ENCODE data around the gene RGS6.

RGS6 gene

GRCh38 chr14:72608391-72609204, 676.4 kb downstream of the RGS6 start:
- no peak for DNase-seq (ENCODE audit: low read depth)

DNA sequence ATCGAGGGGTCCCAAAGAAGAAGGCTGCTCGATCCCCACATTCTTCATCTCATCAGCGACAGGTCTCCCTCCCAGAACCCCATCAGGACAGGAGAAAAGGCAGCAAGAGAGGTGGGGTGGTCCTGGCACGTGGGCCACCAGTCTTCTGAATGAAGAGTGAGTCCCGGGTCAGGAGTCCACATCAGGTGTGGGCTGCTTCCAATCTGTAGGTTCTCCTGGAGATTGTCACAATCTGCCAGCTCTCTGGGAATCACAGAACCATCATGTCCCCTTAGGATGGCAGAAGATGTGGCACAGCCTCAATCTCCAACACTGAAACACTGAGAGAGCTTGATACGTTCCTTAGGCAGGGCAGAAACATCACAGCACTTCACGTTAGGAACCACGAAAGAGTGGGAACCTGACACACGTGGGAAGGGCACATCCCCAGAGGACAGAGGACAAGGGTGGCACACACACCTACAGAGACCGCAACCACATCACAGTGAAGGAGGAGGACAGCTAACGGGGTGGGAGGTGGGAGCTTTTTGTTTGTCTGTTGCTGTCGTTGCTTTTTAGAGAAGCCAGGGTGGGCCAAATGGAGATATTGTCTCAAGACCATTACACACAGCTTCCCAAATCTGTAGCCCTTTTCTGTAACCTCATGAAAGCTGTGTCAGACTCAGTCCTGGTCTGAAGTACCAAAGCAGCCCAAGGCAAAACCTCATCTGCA, 677.1 kb downstream of the RGS6 start:
- no peak for DNase-seq (ENCODE audit: low read depth)

- no peak for DNase-seq (ENCODE audit: low read depth)
Observed at GRCh38 chr14:72610096-72610830, 678.0 kb downstream of the RGS6 start.

DNA sequence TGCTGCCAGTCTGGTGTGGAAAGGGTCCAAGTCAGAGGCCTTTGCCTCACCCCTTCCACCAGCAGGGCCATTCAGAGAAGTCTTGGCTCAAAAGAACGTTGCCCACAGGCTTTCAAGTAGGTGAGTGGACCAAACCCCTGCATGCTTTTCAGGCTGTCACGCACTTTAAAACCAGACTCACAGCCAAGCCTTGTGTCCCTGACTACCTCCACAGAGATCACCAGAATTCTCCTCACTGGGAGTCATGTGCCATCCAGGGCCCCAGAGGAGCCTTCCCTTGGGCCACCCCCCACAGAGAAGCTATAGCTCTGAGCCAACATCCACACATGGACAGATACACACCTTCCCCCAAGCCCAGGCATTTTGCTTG, 678.6 kb downstream of the RGS6 start:
- DNase-seq (ENCODE audit: low read depth) = no peak

DNA sequence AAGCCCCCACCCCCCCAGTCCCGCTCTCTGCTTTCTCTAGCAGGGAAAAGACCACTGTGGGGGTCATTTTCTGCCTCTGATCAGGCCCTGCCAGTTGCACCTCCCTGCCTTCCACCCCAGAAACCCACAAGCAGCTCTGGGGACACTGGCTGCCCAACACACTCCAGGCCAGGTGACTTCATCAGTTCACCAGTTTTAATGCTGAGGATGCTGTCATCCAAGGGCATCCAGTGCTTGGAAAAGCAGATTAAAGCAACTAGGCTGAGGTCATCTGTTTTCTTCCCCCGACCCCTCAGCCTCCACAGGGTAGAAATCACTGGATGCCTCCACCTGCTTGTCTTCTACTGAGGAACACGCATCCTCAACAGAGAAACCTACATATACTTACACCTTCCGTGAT, 679.3 kb downstream of the RGS6 start:
- no peak for DNase-seq (ENCODE audit: low read depth)

GRCh38 chr14:72612041-72612440, 679.8 kb downstream of the RGS6 start:
- DNase-seq (ENCODE audit: low read depth) = no peak

DNA sequence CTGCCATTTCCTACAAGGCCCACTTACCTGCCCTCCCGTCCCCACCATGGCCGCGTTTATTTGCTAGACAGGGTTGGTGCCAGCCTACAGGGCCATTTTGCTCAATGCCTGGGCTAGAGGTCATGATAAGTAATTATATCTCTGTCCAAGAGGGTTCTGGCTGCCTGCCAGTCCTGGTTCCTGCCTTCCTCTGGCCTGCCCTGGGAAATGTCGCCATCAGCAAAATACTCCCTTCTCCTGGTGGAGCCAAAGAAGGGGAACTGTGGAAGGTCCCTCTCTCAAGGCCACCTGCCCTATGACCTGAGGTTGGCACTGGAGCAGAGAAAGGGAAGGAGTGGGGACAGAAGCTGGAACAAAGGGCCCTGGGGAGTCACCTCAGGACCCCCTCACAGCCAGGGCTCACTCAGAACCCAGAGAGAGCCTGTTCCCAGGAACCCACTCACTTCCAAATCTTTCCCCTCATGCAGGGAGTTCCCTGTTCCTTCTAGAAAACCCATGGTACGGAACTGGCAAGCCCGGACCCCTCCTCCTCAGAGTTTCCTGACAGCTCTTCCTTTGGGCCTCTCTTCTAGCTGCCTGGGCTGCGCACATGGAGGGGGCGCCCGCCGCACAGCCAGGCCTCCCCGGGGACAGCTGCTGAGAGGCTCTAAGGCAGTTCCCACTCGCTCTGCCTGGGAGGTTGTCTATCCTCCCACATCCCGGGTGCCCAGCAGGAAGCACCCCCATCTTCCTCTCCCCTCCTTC, 681.2 kb downstream of the RGS6 start:
- no peak for DNase-seq (ENCODE audit: low read depth)

DNA sequence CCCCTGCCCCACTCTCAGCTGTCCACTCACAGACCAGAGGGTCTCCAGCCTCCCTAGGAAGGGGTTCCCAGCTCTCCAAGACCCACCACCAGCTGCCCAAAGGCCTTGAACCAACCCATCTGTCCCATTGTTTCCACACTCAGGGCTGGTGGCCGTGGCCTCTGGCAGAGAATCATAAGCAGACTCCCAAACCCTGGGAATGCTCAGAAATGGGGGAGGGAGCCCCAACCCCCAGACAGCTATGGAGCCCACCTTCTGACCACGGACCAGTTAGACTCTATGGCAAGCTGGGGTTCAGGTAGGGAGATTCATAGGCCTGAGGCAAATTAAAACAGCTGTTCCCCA, 681.7 kb downstream of the RGS6 start:
- no peak for DNase-seq (ENCODE audit: low read depth)

DNA sequence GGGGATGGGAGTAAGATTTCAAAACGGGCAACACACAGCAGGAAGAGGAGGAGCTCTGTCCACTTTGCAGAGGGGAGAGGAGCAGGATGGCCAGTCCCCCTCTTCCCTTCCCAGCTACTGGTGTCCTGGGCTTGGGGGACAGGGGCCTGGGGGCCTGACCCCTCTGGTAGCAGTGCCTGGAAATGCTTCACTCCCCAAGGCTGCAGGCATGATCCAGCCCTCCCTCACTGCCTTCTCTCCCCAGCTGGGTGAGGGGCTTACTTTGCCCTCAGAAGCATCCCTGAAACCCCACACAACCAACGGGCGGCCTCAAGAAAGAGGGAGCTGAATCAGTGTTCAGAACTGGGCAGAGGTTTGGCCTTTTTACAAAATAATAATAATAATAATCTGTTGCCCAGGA, 682.1 kb downstream of the RGS6 start:
- no peak for DNase-seq (ENCODE audit: low read depth)

DNA sequence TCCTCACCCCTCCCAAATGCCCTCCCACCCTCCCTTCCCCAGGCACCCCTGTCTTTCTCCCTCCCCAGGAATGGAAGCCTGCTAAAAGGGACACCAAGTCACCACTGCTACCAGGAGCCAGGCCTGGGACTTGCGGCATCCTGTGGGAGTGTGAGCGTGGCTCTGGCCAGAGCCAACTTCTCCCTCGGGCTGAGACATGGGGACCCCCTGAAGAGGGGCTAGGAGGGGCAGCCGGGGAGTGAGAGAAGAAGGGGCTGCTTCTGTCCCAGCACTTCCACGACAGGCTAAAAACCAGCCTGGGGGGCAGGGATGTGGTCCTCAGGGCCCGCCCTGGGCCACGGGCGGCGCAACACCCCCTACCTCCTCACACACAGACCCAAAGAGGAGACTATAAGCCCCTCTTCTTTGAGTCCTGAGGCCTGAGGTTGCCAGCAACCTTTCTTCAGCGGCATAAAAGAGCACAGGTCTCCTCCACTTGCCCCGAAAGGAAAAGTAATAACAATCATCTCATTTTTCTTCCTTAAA, 682.7 kb downstream of the RGS6 start:
- DNase-seq (ENCODE audit: low read depth) = no peak

DNA sequence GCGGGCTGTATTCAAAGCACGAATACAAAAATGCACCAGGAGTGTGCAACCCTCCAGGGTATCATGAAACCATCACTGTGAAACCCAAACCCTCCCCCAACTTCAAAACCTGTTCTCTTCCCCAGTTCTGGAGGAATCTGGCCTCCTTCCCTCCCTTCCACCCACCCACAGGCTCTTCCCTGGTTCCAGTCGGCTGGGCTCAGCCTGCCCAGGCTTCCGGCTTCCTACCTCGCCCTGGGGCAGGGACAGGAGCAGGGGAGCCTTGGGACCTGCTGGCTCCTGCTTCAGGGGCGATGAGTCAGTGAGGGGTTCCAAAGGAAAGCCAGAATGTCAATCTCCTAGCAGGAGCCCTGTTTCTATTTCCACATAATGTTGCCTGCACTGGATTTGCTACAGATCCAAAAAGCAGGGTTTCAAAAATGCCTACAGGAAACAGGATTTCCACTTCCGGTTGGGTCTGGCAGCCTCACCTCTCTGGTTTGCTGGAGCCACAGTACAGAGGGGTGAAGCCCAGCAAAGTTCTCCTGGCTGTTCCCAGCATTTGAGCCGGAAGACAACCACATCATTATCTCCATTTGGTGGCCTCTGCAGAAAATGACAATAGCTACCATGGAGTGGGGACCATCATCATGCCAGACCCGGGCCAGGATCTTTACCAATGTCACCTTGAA, 683.4 kb downstream of the RGS6 start:
- no peak for DNase-seq (ENCODE audit: low read depth)
